Uterus (tissue), 4 donors: ENCODE results near the gene CERS6. TPM values are rescaled to one million over a fixed set of nuclear protein-coding genes. Genes with fewer than 3 reads are reported as not detected.

Source experiments
- DNase-seq, 2 donors: peaks; one replicate each; pipeline ENCODE4 v3.0.0-alpha.2; 2019 to 2020
- H3K27ac ChIP-seq, 2 donors: fragments of 200-600 bp; sonication (generic); 1 replicate in 1 of 2; 2 replicates in 1 of 2; pipeline ENCODE4 v1.5.1; 2016 to 2018
- H3K27me3 ChIP-seq, 2 donors: fragments of 200-600 bp; sonication (generic); one replicate each; pipeline ENCODE4 v1.5.1; 2018 to 2019; ENCODE audit warnings: control low read depth in 1 of 2
- H3K36me3 ChIP-seq, 2 donors: fragments of 200-600 bp; sonication (generic); one replicate each; pipeline ENCODE4 v1.5.1; 2019; ENCODE audit warnings: control low read depth in 1 of 2
- H3K4me1 ChIP-seq, 2 donors: fragments of 200-600 bp; sonication (generic); one replicate each; pipeline ENCODE4 v1.5.1; 2018 to 2019; ENCODE audit warnings: control low read depth in 1 of 2
- H3K4me3 ChIP-seq, 2 donors: fragments of 200-600 bp; sonication (generic); 1 replicate in 1 of 2; 2 replicates in 1 of 2; pipeline ENCODE4 v1.5.1; 2018 to 2019; ENCODE audit warnings: mild to moderate bottlenecking in 1 of 2
- H3K9me3 ChIP-seq, 2 donors: fragments of 200-600 bp; sonication (generic); one replicate each; pipeline ENCODE4 v1.5.1; 2019; ENCODE audit warnings: control low read depth in 1 of 2
- POLR2A ChIP-seq, 2 donors: fragments of 450-650 bp; IDR thresholded peaks; one replicate each; pipeline ENCODE4 v1.6.1; 2016; ENCODE audit warnings: antibody characterized with exemption in 2 of 2, mild to moderate bottlenecking in 1 of 2, moderate library complexity in 1 of 2
- intact Hi-C: fragments of 100-400 bp; cut with DNase I; formaldehyde crosslinking; loops from one replicate; pipeline ENCODE4 v1.15.1; 2023; ENCODE audit warnings: low total_unique reads
- total RNA-seq, 4 donors: library from RNA; depleted of rRNA in 3 of 4; stranded (reverse); fragments of >200 nt in 3 of 4; gene quantifications; one replicate each; pipeline versions ENCODE4 v1.1.0 to v1.2.4, GENCODE V29; 2014 to 2023
- TF ChIP-seq, protein P1 (sequence below), 4 experiments: fragments of 200-600 bp in 2 of 4; fragments of 450-650 bp in 2 of 4; sonication (generic) in 2 of 4; IDR thresholded peaks; one replicate each; pipeline ENCODE4 v1.5.1; 2016 to 2019; ENCODE audit warnings: antibody characterized with exemption in 4 of 4, mild to moderate bottlenecking in 2 of 4, moderate library complexity in 1 of 4
- donor health status: DM: yes; HTN: yes; CAD: no.

CERS6 gene
- total RNA-seq, 4 donors from 2014 or later, result 20.0 to 47.2 (median 26.6) TPM

- Histone ChIP-seq H3K27ac (no peak overlapping the region), H3K4me1 (no peaks in the 10 kb centered on the region), H3K36me3 (no peaks in the 10 kb centered on the region), H3K9me3 (no peaks in the 10 kb centered on the region), H3K4me3 (no peak overlapping the region), H3K27me3 (no peaks in the 10 kb centered on the region)
- DNase-seq, result no peak
- intact Hi-C loops, result no loop called here
- TF ChIP-seq, protein P1, sequence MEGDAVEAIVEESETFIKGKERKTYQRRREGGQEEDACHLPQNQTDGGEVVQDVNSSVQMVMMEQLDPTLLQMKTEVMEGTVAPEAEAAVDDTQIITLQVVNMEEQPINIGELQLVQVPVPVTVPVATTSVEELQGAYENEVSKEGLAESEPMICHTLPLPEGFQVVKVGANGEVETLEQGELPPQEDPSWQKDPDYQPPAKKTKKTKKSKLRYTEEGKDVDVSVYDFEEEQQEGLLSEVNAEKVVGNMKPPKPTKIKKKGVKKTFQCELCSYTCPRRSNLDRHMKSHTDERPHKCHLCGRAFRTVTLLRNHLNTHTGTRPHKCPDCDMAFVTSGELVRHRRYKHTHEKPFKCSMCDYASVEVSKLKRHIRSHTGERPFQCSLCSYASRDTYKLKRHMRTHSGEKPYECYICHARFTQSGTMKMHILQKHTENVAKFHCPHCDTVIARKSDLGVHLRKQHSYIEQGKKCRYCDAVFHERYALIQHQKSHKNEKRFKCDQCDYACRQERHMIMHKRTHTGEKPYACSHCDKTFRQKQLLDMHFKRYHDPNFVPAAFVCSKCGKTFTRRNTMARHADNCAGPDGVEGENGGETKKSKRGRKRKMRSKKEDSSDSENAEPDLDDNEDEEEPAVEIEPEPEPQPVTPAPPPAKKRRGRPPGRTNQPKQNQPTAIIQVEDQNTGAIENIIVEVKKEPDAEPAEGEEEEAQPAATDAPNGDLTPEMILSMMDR (IDR thresholded peaks at IDR 0.05), result no peak
- TF ChIP-seq POLR2A (IDR thresholded peaks at IDR 0.05), result no peak
These were observed 293.2 kb downstream of the CERS6 start for GRCh38 chr2:168749297-168749696.

GRCh38 chr2:168751104-168751740, 295.1 kb downstream of the CERS6 start:
- no peaks in the 10 kb centered on the region for H3K4me1 ChIP-seq
- no peak for DNase-seq
- no peaks in the 10 kb centered on the region for H3K9me3 ChIP-seq
- H3K4me3 ChIP-seq, result no peak overlapping the region
- H3K27me3 ChIP-seq, result no peaks in the 10 kb centered on the region
- intact Hi-C loops, result no loop called here
- TF ChIP-seq POLR2A (IDR thresholded peaks at IDR 0.05), result no peak
- TF ChIP-seq, protein P1 (IDR thresholded peaks at IDR 0.05), result no peak
- H3K36me3 ChIP-seq, result no peaks in the 10 kb centered on the region
- H3K27ac ChIP-seq, result no peak overlapping the region

- no peak overlapping the region for H3K4me3 ChIP-seq
- no peak overlapping the region for H3K27ac ChIP-seq
- no peaks in the 10 kb centered on the region for H3K27me3 ChIP-seq
- intact Hi-C loops, result no loop called here
- no peak for TF ChIP-seq POLR2A (IDR thresholded peaks at IDR 0.05)
- TF ChIP-seq, protein P1 (IDR thresholded peaks at IDR 0.05), result no peak
- H3K4me1 ChIP-seq, result no peaks in the 10 kb centered on the region
- no peak for DNase-seq
- H3K9me3 ChIP-seq, result no peaks in the 10 kb centered on the region
- no peaks in the 10 kb centered on the region for H3K36me3 ChIP-seq
These were observed 296.3 kb downstream of the CERS6 start for GRCh38 chr2:168752361-168752760.

- Histone ChIP-seq H3K27ac (no peak overlapping the region), H3K4me3 (no peak overlapping the region), H3K27me3 (no peaks in the 10 kb centered on the region), H3K36me3 (no peaks in the 10 kb centered on the region), H3K4me1 (no peaks in the 10 kb centered on the region), H3K9me3 (no peaks in the 10 kb centered on the region)
- DNase-seq, result no peak
- TF ChIP-seq, protein P1 (IDR thresholded peaks at IDR 0.05), result no peak
- TF ChIP-seq POLR2A (IDR thresholded peaks at IDR 0.05), result no peak
- intact Hi-C loops, result no loop called here
These were observed 297.8 kb downstream of the CERS6 start for GRCh38 chr2:168753765-168754329.

DNA sequence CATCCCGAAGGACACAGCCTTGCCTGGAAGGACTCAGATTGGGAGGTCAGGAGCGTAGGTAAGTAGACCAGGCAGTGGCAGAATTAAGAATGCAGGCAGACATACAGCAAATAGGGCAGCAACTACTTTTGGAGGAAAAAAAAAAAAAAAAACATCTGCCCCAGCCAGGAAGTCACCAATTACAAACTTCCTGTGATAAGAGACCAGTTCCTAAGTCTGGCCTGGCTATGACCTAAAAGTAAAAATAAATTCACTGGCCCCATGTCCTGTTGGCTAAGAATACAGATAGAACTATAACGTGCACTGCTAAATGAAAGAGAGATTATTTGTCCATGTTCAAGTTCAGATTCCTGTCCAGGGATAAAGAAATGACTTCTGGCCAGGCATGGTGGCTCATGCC, 301.2 kb downstream of the CERS6 start:
- intact Hi-C loops, result no loop called here
- H3K36me3 ChIP-seq, result no peaks in the 10 kb centered on the region
- no peaks in the 10 kb centered on the region for H3K4me1 ChIP-seq
- H3K27ac ChIP-seq, result no peak overlapping the region
- no peaks in the 10 kb centered on the region for H3K9me3 ChIP-seq
- no peak for DNase-seq
- no peak overlapping the region for H3K4me3 ChIP-seq
- TF ChIP-seq POLR2A (IDR thresholded peaks at IDR 0.05), result no peak
- no peaks in the 10 kb centered on the region for H3K27me3 ChIP-seq
